ENCODE results near the gene RASA2.

The RASA2 gene

DNA sequence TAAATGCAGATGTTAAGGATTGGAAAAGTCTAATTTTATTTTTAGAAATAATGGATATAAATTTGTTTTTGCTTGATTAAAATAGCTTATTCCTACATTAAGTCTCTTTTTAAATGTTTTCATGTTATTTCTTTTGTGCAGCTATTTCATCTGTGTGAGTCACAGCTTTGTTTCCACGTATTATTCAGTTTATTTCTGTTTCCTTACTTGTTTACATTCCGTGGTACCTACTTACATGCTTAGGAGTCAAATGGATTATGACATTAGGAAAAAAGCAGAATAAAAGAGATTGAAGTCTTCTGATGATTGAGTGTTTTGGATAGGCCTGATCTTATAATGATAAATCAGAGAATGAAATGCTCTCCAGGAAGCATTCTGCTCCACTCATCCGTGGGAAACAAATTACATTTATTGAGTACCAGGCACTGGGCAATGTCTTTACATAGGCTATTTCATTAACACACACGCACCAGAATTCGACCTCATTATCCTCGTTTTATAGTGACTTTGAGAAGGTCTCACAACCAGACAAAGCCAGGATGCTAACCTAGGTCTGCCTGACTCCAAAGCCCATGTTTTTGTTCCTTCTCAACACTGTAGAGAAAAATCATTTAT lies 38.1 kb upstream of the RASA2 start:
- no peaks in the 10 kb centered on the region for H3K9me3 ChIP-seq (ENCODE audit: control insufficient read depth, insufficient read depth, low read length)
- no peak overlapping the region for H3K4me3 ChIP-seq (ENCODE audit: low read depth, low read length)
- H3K27me3 ChIP-seq (ENCODE audit: control insufficient read depth, insufficient read depth, low read length): no peaks in the 10 kb centered on the region
- H3K36me3 ChIP-seq (ENCODE audit: control insufficient read depth, insufficient read depth, low read length): no peaks in the 10 kb centered on the region
- H3K4me1 ChIP-seq (ENCODE audit: control insufficient read depth, insufficient read depth, low read length): no peaks in the 10 kb centered on the region
- H3K9ac ChIP-seq (ENCODE audit: low read depth, low read length): no peak overlapping the region

DNA sequence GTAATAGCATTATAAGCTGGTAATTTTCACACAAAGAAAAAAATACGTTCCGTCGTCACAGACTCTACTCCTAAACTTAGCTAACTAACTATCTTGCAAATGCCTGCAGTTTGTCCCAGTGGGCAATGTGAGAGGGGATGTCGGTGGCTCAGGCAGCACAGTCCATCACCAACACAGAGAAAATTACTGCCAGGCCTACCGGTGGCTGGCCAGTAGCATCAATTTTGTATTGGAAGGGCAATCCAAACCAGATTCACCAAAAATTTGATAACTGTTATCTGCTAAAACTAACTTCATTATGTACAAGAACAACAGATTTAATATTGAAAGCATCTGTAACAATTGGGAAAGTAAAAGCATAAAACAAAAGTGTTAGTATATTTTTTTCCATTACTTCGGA lies 37.4 kb upstream of the RASA2 start:
- Histone ChIP-seq H3K36me3 (ENCODE audit: control insufficient read depth, insufficient read depth, low read length) (no peaks in the 10 kb centered on the region), H3K4me1 (ENCODE audit: control insufficient read depth, insufficient read depth, low read length) (no peaks in the 10 kb centered on the region), H3K27me3 (ENCODE audit: control insufficient read depth, insufficient read depth, low read length) (no peaks in the 10 kb centered on the region), H3K4me3 (ENCODE audit: low read depth, low read length) (no peak overlapping the region), H3K9me3 (ENCODE audit: control insufficient read depth, insufficient read depth, low read length) (no peaks in the 10 kb centered on the region), H3K9ac (ENCODE audit: low read depth, low read length) (no peak overlapping the region)

DNA sequence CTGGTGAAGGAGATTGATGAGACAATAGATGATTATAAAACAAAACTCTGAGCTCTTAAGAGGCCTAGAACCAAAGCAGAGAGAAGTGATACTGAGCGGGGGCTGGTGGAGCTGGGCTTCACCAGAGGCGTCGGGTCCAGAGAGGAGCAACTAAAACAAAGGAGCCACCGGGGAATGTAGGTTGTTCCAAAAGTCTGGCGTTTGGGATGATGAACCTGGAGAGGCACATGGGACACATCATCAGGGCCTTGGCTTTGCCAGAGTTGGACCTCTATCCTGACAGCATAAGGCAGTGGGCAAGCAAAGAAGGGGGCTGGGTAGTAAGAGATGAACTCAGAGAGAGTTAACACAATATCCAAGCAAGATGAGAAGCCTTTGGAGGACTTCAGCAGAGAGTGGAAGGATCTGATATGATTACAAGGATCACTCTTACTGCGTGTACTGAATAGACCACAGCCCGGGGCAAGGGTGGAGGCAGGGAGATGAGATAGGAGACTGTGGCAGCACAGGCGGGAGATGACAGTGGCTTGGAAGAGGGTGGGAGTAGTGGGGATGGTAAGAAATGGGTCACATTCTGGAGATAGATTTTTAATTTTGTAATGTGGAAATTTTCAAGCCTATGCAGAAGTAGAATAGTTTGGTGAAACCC lies 36.0 kb upstream of the RASA2 start:
- H3K9ac ChIP-seq (ENCODE audit: low read depth, low read length): no peak overlapping the region
- H3K36me3 ChIP-seq (ENCODE audit: control insufficient read depth, insufficient read depth, low read length): no peaks in the 10 kb centered on the region

GRCh38 chr3:141452045-141452444 lies 34.8 kb upstream of the RASA2 start:
- Histone ChIP-seq H3K9me3 (ENCODE audit: control insufficient read depth, insufficient read depth, low read length) (no peaks in the 10 kb centered on the region), H3K4me3 (ENCODE audit: low read depth, low read length) (no peak overlapping the region), H3K9ac (ENCODE audit: low read depth, low read length) (no peak overlapping the region)

More for the DNA sequence above, 36.0 kb upstream of the RASA2 start:
- Histone ChIP-seq H3K4me3 (ENCODE audit: low read depth, low read length) (no peak overlapping the region), H3K27me3 (ENCODE audit: control insufficient read depth, insufficient read depth, low read length) (no peaks in the 10 kb centered on the region), H3K4me1 (ENCODE audit: control insufficient read depth, insufficient read depth, low read length) (no peaks in the 10 kb centered on the region), H3K9me3 (ENCODE audit: control insufficient read depth, insufficient read depth, low read length) (no peaks in the 10 kb centered on the region)

GRCh38 chr3:141452773-141453172 lies 34.1 kb upstream of the RASA2 start:
- Histone ChIP-seq H3K9me3 (ENCODE audit: control insufficient read depth, insufficient read depth, low read length) (no peaks in the 10 kb centered on the region), H3K4me3 (ENCODE audit: low read depth, low read length) (no peak overlapping the region), H3K27me3 (ENCODE audit: control insufficient read depth, insufficient read depth, low read length) (no peaks in the 10 kb centered on the region), H3K4me1 (ENCODE audit: control insufficient read depth, insufficient read depth, low read length) (no peaks in the 10 kb centered on the region), H3K36me3 (ENCODE audit: control insufficient read depth, insufficient read depth, low read length) (no peaks in the 10 kb centered on the region), H3K9ac (ENCODE audit: low read depth, low read length) (no peak overlapping the region)

More at GRCh38 chr3:141452045-141452444, 34.8 kb upstream of the RASA2 start:
- Histone ChIP-seq H3K27me3 (ENCODE audit: control insufficient read depth, insufficient read depth, low read length) (no peaks in the 10 kb centered on the region), H3K4me1 (ENCODE audit: control insufficient read depth, insufficient read depth, low read length) (no peaks in the 10 kb centered on the region), H3K36me3 (ENCODE audit: control insufficient read depth, insufficient read depth, low read length) (no peaks in the 10 kb centered on the region)

GRCh38 chr3:141454054-141454453 lies 32.8 kb upstream of the RASA2 start:
- Histone ChIP-seq H3K36me3 (ENCODE audit: control insufficient read depth, insufficient read depth, low read length) (no peaks in the 10 kb centered on the region), H3K9me3 (ENCODE audit: control insufficient read depth, insufficient read depth, low read length) (no peaks in the 10 kb centered on the region), H3K27me3 (ENCODE audit: control insufficient read depth, insufficient read depth, low read length) (no peaks in the 10 kb centered on the region), H3K9ac (ENCODE audit: low read depth, low read length) (no peak overlapping the region), H3K4me3 (ENCODE audit: low read depth, low read length) (no peak overlapping the region), H3K4me1 (ENCODE audit: control insufficient read depth, insufficient read depth, low read length) (no peaks in the 10 kb centered on the region)

DNA sequence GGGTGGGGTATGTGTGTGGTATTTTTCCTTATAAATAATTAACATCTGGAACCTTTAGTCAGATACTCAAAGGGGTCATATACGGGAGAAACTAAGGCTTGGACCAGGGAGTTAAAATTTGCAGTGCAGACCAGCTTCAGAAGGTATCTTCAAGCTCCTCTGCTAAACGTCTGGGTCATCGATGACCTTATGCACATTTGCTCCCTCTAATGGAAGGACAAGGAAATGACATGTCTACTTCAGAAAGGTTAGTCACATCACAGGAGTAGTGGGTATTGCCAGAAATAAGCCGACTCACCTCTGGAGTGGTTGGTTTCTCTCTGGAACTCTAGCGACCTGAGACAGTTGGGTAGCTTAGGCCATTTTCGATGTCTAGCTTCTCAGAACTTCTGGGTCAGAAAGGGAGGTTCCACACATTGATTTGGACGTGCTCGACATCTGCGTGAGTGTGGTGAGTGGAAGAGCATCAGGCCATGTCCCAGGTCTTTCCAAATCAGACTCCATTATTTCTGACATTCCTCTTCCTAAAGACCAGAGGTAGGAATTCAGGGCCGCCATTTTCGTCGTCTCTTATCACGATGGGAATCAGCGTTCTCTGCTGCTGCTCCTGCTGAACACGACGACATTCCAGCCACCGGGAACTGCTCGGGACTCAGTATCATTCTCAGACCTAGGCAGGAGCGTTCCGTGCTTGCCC lies 31.8 kb upstream of the RASA2 start:
- H3K36me3 ChIP-seq (ENCODE audit: control insufficient read depth, insufficient read depth, low read length): no peaks in the 10 kb centered on the region
- no peak overlapping the region for H3K4me3 ChIP-seq (ENCODE audit: low read depth, low read length)
- no peaks in the 10 kb centered on the region for H3K4me1 ChIP-seq (ENCODE audit: control insufficient read depth, insufficient read depth, low read length)
- no peaks in the 10 kb centered on the region for H3K9me3 ChIP-seq (ENCODE audit: control insufficient read depth, insufficient read depth, low read length)
- H3K9ac ChIP-seq (ENCODE audit: low read depth, low read length): no peak overlapping the region
- no peaks in the 10 kb centered on the region for H3K27me3 ChIP-seq (ENCODE audit: control insufficient read depth, insufficient read depth, low read length)

GRCh38 chr3:141455603-141456300 lies 31.1 kb upstream of the RASA2 start:
- Histone ChIP-seq H3K4me3 (ENCODE audit: low read depth, low read length) (no peak overlapping the region), H3K4me1 (ENCODE audit: control insufficient read depth, insufficient read depth, low read length) (no peaks in the 10 kb centered on the region), H3K9ac (ENCODE audit: low read depth, low read length) (no peak overlapping the region)

DNA sequence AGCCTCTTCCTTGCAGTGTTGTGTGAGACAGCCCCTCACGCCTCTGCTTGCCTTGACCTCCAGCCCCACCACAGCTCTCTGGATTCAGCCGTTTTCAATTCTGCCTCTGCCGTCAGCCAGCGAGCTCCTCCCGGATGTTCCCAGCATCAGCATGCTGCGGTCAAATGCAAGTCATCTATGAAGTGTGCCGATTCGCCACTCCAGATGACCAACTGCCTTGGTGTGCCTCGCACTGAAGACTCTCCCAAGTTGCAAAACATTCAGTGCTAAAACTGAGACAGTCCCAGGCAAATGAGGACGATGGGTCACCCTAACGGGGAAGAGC lies 30.6 kb upstream of the RASA2 start:
- H3K4me1 ChIP-seq (ENCODE audit: control insufficient read depth, insufficient read depth, low read length): no peaks in the 10 kb centered on the region
- no peaks in the 10 kb centered on the region for H3K27me3 ChIP-seq (ENCODE audit: control insufficient read depth, insufficient read depth, low read length)
- H3K9me3 ChIP-seq (ENCODE audit: control insufficient read depth, insufficient read depth, low read length): no peaks in the 10 kb centered on the region
- H3K36me3 ChIP-seq (ENCODE audit: control insufficient read depth, insufficient read depth, low read length): no peaks in the 10 kb centered on the region
- H3K9ac ChIP-seq (ENCODE audit: low read depth, low read length): no peak overlapping the region
- H3K4me3 ChIP-seq (ENCODE audit: low read depth, low read length): no peak overlapping the region

More at GRCh38 chr3:141455603-141456300, 31.1 kb upstream of the RASA2 start:
- no peaks in the 10 kb centered on the region for H3K36me3 ChIP-seq (ENCODE audit: control insufficient read depth, insufficient read depth, low read length)
- no peaks in the 10 kb centered on the region for H3K27me3 ChIP-seq (ENCODE audit: control insufficient read depth, insufficient read depth, low read length)
- no peaks in the 10 kb centered on the region for H3K9me3 ChIP-seq (ENCODE audit: control insufficient read depth, insufficient read depth, low read length)

- no peak overlapping the region for H3K4me3 ChIP-seq (ENCODE audit: low read depth, low read length)
These were observed 29.1 kb upstream of the RASA2 start for GRCh38 chr3:141457624-141458236.

DNA sequence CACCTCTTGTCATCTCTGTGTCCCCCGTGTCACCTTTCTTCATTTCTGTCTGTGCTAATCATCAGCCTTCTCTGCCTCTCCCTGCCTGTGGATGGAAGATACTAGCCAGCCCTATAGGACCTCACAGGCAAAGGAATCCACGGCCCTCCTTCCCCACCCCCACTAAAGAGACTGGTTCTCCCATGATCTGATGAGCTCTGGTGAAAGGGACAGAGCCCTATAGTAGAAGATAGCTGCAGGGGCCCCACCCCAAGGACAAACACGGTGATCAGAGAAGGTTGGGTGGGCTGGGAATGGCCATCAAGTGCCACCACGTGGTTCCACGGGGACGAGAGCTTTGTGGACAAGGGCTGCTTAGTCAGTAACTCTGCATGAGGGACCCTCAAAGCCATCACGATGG lies 27.8 kb upstream of the RASA2 start:
- no peaks in the 10 kb centered on the region for H3K9me3 ChIP-seq (ENCODE audit: control insufficient read depth, insufficient read depth, low read length)
- H3K36me3 ChIP-seq (ENCODE audit: control insufficient read depth, insufficient read depth, low read length): no peaks in the 10 kb centered on the region
- no peaks in the 10 kb centered on the region for H3K4me1 ChIP-seq (ENCODE audit: control insufficient read depth, insufficient read depth, low read length)
- H3K4me3 ChIP-seq (ENCODE audit: low read depth, low read length): no peak overlapping the region
- no peaks in the 10 kb centered on the region for H3K27me3 ChIP-seq (ENCODE audit: control insufficient read depth, insufficient read depth, low read length)
- H3K9ac ChIP-seq (ENCODE audit: low read depth, low read length): no peak overlapping the region

More at GRCh38 chr3:141457624-141458236, 29.1 kb upstream of the RASA2 start:
- Histone ChIP-seq H3K27me3 (ENCODE audit: control insufficient read depth, insufficient read depth, low read length) (no peaks in the 10 kb centered on the region), H3K4me1 (ENCODE audit: control insufficient read depth, insufficient read depth, low read length) (no peaks in the 10 kb centered on the region), H3K9me3 (ENCODE audit: control insufficient read depth, insufficient read depth, low read length) (no peaks in the 10 kb centered on the region), H3K9ac (ENCODE audit: low read depth, low read length) (no peak overlapping the region), H3K36me3 (ENCODE audit: control insufficient read depth, insufficient read depth, low read length) (no peaks in the 10 kb centered on the region)

All from iPS-15b (cell line).